ENCODE measurements around the gene EPN2.

- no peak for TF ChIP-seq CTCF (IDR thresholded peaks at IDR 0.05)
- no peak for TF ChIP-seq POLR2A (IDR thresholded peaks at IDR 0.05)
Observed at GRCh38 chr17:19303367-19303776, 66.2 kb downstream of the EPN2 start.

All from adrenal gland (tissue), 5 donors.